Gastroesophageal sphincter (tissue), 4 donors: ENCODE data around the gene FIP1L1. TPM values are rescaled to one million over a fixed set of nuclear protein-coding genes. Genes with fewer than 3 reads are reported as not detected.

Source experiments
- ATAC-seq: fragments of 150-250 bp; one replicate; pipeline ENCODE4 v1.9.1; 2016; ENCODE audit warnings: mild to moderate bottlenecking, moderate library complexity
- H3K27ac ChIP-seq, 4 donors: fragments of 200-600 bp; sonication (generic) in 3 of 4; 1 replicate in 3 of 4; 2 replicates in 1 of 4; pipeline ENCODE4 v1.5.1; 2016 to 2019
- H3K27me3 ChIP-seq: fragments of 200-600 bp; sonication (generic); one replicate; pipeline ENCODE4 v1.5.1; 2019
- H3K36me3 ChIP-seq, 2 donors: fragments of 200-600 bp; sonication (generic); one replicate each; pipeline ENCODE4 v1.5.1; 2019; ENCODE audit warnings: control low read depth in 1 of 2
- H3K4me1 ChIP-seq, 3 donors: fragments of 200-600 bp; sonication (generic); 1 replicate in 2 of 3; 2 replicates in 1 of 3; pipeline ENCODE4 v1.5.1; 2016 to 2019; ENCODE audit warnings: control low read depth in 2 of 3
- H3K4me3 ChIP-seq, 2 donors: fragments of 200-600 bp; sonication (generic); one replicate each; pipeline ENCODE4 v1.5.1; 2019; ENCODE audit warnings: mild to moderate bottlenecking in 1 of 2, moderate library complexity in 1 of 2
- H3K9me3 ChIP-seq, 3 donors: fragments of 200-600 bp; sonication (generic); one replicate each; pipeline ENCODE4 v1.5.1; 2017 to 2019; ENCODE audit warnings: control low read depth in 2 of 3
- CTCF ChIP-seq, 4 experiments: fragments of 200-600 bp in 2 of 4; fragments of 450-650 bp in 2 of 4; sonication (generic) in 1 of 4; IDR thresholded peaks; one replicate each; pipeline ENCODE4 v1.5.1; 2017 to 2019; ENCODE audit warnings: antibody characterized with exemption in 4 of 4, mild to moderate bottlenecking in 2 of 4, moderate library complexity in 2 of 4
- EP300 ChIP-seq: sonication (generic); formaldehyde crosslinking; IDR thresholded peaks from one replicate; pipeline ENCODE4 v1.6.1; 2017; ENCODE audit warnings: antibody characterized with exemption, mild to moderate bottlenecking
- POLR2A ChIP-seq, 2 donors: fragments of 450-650 bp; IDR thresholded peaks; one replicate each; pipeline ENCODE4 v1.6.1; 2017; ENCODE audit warnings: antibody characterized with exemption in 2 of 2, mild to moderate bottlenecking in 2 of 2, moderate library complexity in 1 of 2
- POLR2AphosphoS5 ChIP-seq: sonication (generic); formaldehyde crosslinking; IDR thresholded peaks from one replicate; pipeline ENCODE4 v1.6.1; 2017; ENCODE audit warnings: antibody characterized with exemption
- WGBS, 2 donors: methylation state at CpG; one replicate each; pipeline ENCODE4 v1.1.5; 2018; ENCODE audit warnings: low coverage in 1 of 2; 5-methylcytosine and 5-hydroxymethylcytosine counted together
- total RNA-seq, 4 donors: library from RNA; depleted of rRNA; stranded (reverse); fragments of >200 nt; gene quantifications; one replicate each; pipeline ENCODE4 v1.1.0, GENCODE V29; 2016

The FIP1L1 gene
- total RNA-seq, 4 donors from 2014 or later: 40.8 to 56.4 (median 43.8) TPM

GRCh38 chr4:53497487-53498244, 120.2 kb downstream of the FIP1L1 start:
- 48 to 59% methylated on average over 3 to 7 of the region's 7 CpGs for WGBS, 2 donors
- H3K9me3 ChIP-seq: no peaks in the 10 kb centered on the region
- TF ChIP-seq POLR2A (IDR thresholded peaks at IDR 0.05): no peak
- TF ChIP-seq POLR2AphosphoS5: no peak
- TF ChIP-seq EP300: no peak
- no peak for TF ChIP-seq CTCF (IDR thresholded peaks at IDR 0.05)
- peak overlapping the region in 3 of 4 donors; percentile 41 to 48 (median 45) for H3K27ac ChIP-seq
- no peak overlapping the region for H3K4me3 ChIP-seq
- no peaks in the 10 kb centered on the region for H3K27me3 ChIP-seq
- H3K4me1 ChIP-seq: peaks cover 0 to 9% (median 0%) of the 10 kb centered on the region in 3 donors
- no peaks in the 10 kb centered on the region for H3K36me3 ChIP-seq
- peak; percentile 85 for ATAC-seq

- H3K4me1 ChIP-seq: peaks cover 0 to 9% (median 0%) of the 10 kb centered on the region in 3 donors
- H3K27ac ChIP-seq: peak overlapping the region in 2 of 4 donors; percentile 41 to 48
- H3K27me3 ChIP-seq: no peaks in the 10 kb centered on the region
- H3K36me3 ChIP-seq: no peaks in the 10 kb centered on the region
- ATAC-seq: no peak
- H3K4me3 ChIP-seq: no peak overlapping the region
- H3K9me3 ChIP-seq: no peaks in the 10 kb centered on the region
- 80 to 90% methylated on average over 1 to 2 of the region's 2 CpGs for whole genome bisulfite sequencing, 2 donors
- TF ChIP-seq CTCF (IDR thresholded peaks at IDR 0.05) (no peak), POLR2A (IDR thresholded peaks at IDR 0.05) (no peak), EP300 (no peak), POLR2AphosphoS5 (no peak)
Measured at GRCh38 chr4:53498706-53499105, 121.3 kb downstream of the FIP1L1 start.

GRCh38 chr4:53499791-53500190, 122.3 kb downstream of the FIP1L1 start:
- 100% methylated on average over 1 of the region's 1 CpG for WGBS, 2 donors
- H3K36me3 ChIP-seq: no peaks in the 10 kb centered on the region
- TF ChIP-seq POLR2AphosphoS5 (no peak), CTCF (IDR thresholded peaks at IDR 0.05) (no peak), EP300 (no peak), POLR2A (IDR thresholded peaks at IDR 0.05) (no peak)
- peak overlapping the region in 1 of 4 donors; percentile 26 for H3K27ac ChIP-seq
- no peaks in the 10 kb centered on the region for H3K27me3 ChIP-seq
- H3K4me1 ChIP-seq: peaks cover 0 to 9% (median 0%) of the 10 kb centered on the region in 3 donors
- ATAC-seq: no peak
- no peak overlapping the region for H3K4me3 ChIP-seq
- H3K9me3 ChIP-seq: no peaks in the 10 kb centered on the region

- Histone ChIP-seq H3K27me3 (no peaks in the 10 kb centered on the region), H3K4me3 (no peak overlapping the region), H3K4me1 (peaks cover 0 to 9% (median 0%) of the 10 kb centered on the region in 3 donors), H3K9me3 (no peaks in the 10 kb centered on the region), H3K36me3 (no peaks in the 10 kb centered on the region), H3K27ac (no peak overlapping the region)
- ATAC-seq: no peak
- 94 to 100% methylated on average over 1 to 2 of the region's 2 CpGs for whole genome bisulfite sequencing, 2 donors
- TF ChIP-seq CTCF (IDR thresholded peaks at IDR 0.05) (no peak), POLR2A (IDR thresholded peaks at IDR 0.05) (no peak), EP300 (no peak), POLR2AphosphoS5 (no peak)
Measured at GRCh38 chr4:53500546-53500945, 123.1 kb downstream of the FIP1L1 start.

- WGBS, 2 donors: 72 to 100% methylated on average over 1 to 2 of the region's 4 CpGs
- TF ChIP-seq EP300 (no peak), CTCF (IDR thresholded peaks at IDR 0.05) (no peak), POLR2A (IDR thresholded peaks at IDR 0.05) (no peak), POLR2AphosphoS5 (no peak)
- Histone ChIP-seq H3K4me1 (peaks cover 0 to 8% (median 0%) of the 10 kb centered on the region in 3 donors), H3K36me3 (no peaks in the 10 kb centered on the region), H3K4me3 (no peak overlapping the region), H3K27me3 (no peaks in the 10 kb centered on the region), H3K27ac (no peak overlapping the region), H3K9me3 (no peaks in the 10 kb centered on the region)
- ATAC-seq: no peak
Measured at GRCh38 chr4:53501561-53501960, 124.1 kb downstream of the FIP1L1 start.
